Mucosa of descending colon (tissue), 3 donors: ENCODE data around the gene MEGF8. TPM values are rescaled to one million over a fixed set of nuclear protein-coding genes. Genes with fewer than 3 reads are reported as not detected.

Experiments used
- ATAC-seq: fragments of 200-7000 bp; cut with Tn5 transposase; one replicate; pipeline ENCODE4 v1.9.1; 2020; ENCODE audit warnings: mild to moderate bottlenecking, moderate library complexity
- DNase-seq, 3 donors: peaks; one replicate each; pipeline ENCODE4 v3.0.0-alpha.2; 2020
- H3K36me3 ChIP-seq: fragments of 200-600 bp; one replicate; pipeline ENCODE4 v1.8.0; 2021; ENCODE audit warnings: low read depth, mild to moderate bottlenecking
- H3K4me1 ChIP-seq: fragments of 200-600 bp; one replicate; pipeline ENCODE4 v1.8.0; 2021; ENCODE audit warnings: low read depth, mild to moderate bottlenecking
- H3K4me3 ChIP-seq: fragments of 200-600 bp; one replicate; pipeline ENCODE4 v1.8.0; 2021; ENCODE audit warnings: mild to moderate bottlenecking
- H3K9me3 ChIP-seq: fragments of 200-600 bp; one replicate; pipeline ENCODE4 v1.8.0; 2021; ENCODE audit warnings: mild to moderate bottlenecking
- intact Hi-C, 2 donors: fragments of 100-400 bp; cut with DNase I in 1 of 2; cut with micrococcal nuclease in 1 of 2; formaldehyde crosslinking; loops; one replicate each; pipeline versions ENCODE4 v1.11.0 to v1.11.1; 2022; cut with DNase I, micrococcal nuclease
- total RNA-seq, 3 donors: library from RNA; stranded (reverse); fragmentation: NEBNext Ultra II Directional in 2 of 3; extraction: Animal tissue kit (Norgen Biotek cat#: 25700) in 2 of 3; gene quantifications; one replicate each; pipeline versions ENCODE4 v1.2.1 to v1.2.4, GENCODE V29; 2021 to 2023
- TF ChIP-seq, protein P1 (sequence below): fragments of 200-600 bp; IDR thresholded peaks from one replicate; pipeline ENCODE4 v1.8.0; 2022; ENCODE audit warnings: antibody characterized with exemption, mild to moderate bottlenecking
- donor health status: DM: no; HTN: no; CAD: no; lungs with moderate emphysema.
- donor health status: DM: no; HTN: no; CAD: no.
- donor health status: DM: no; HTN: yes; CAD: no.

Gene MEGF8
- total RNA-seq, 3 donors from 2014 or later = 17.6 to 27.0 (median 23.9) TPM

DNA sequence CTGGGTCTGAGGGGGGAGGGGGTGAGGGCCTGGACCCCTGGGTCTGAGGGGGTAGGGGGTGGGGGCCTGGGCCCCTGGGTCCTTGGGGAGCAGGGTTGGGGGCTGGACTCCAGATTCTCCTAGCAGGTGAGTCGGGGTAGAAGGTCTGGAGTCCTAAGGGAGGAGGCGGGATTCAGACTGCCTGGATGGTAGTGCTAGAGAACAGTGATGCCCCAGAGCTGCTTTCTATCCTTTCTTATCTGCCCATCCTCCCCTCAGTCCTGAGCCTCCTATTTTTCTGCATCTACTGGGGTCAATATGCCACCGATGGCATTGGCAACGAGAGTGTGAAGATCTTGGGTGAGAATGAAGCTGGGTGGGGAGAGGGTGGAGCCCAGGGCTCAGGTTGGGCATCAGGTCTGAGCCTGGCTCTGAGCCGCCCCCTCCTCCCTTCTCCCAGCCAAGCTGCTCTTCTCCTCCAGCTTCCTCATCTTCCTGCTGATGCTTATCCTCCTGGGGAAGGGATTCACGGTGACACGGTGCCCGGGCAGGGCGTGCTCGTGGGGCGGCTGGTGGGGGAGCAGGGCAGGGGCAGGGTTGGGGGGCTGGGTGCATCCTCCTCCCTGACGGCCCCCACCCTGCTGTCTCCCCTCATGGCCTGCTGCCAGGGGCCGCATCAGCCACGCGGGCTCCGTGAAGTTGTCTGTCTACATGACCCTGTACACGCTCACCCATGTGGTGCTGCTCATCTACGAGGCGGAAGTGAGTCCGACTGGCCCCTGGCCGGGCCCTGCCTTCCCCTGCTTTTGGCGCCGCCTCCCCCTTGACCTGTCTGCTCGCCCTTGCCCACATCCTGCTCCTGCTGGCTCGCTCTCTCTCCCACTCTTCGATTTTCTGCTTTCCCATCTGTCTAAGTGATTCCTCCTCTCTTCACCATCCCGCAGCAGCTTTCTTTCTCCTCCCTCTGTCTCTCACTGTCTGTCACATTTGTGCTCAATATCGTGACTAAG, 8.9 kb upstream of the MEGF8 start:
- Histone ChIP-seq H3K36me3 (no peaks in the 10 kb centered on the region), H3K9me3 (no peaks in the 10 kb centered on the region), H3K4me1 (peaks cover 10% of the 10 kb centered on the region), H3K4me3 (no peak overlapping the region)
- ATAC-seq = peak; percentile 67
- intact Hi-C loops = no loop called here
- peak in 2 of 3 donors; percentile 56 to 67 for DNase-seq
- TF ChIP-seq, protein P1, sequence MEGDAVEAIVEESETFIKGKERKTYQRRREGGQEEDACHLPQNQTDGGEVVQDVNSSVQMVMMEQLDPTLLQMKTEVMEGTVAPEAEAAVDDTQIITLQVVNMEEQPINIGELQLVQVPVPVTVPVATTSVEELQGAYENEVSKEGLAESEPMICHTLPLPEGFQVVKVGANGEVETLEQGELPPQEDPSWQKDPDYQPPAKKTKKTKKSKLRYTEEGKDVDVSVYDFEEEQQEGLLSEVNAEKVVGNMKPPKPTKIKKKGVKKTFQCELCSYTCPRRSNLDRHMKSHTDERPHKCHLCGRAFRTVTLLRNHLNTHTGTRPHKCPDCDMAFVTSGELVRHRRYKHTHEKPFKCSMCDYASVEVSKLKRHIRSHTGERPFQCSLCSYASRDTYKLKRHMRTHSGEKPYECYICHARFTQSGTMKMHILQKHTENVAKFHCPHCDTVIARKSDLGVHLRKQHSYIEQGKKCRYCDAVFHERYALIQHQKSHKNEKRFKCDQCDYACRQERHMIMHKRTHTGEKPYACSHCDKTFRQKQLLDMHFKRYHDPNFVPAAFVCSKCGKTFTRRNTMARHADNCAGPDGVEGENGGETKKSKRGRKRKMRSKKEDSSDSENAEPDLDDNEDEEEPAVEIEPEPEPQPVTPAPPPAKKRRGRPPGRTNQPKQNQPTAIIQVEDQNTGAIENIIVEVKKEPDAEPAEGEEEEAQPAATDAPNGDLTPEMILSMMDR = no peak

DNA sequence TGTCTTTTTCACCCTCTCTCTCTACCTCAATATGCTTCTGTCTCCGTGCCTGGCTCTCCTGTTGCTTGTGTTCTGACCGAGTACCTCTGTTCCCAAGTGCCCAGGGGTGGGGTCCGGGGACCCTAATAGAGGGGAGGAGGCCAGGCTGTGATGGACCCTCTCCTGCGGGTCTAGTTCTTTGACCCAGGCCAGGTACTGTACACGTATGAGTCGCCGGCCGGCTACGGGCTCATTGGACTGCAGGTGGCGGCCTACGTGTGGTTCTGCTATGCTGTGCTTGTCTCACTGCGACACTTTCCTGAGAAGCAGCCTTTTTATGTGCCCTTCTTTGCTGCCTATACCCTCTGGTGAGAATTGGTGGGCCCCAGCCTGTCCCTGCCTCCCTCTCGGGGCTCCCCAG, 7.9 kb upstream of the MEGF8 start:
- ATAC-seq (no peak), DNase-seq (no peak)
- Histone ChIP-seq H3K4me3 (no peak overlapping the region), H3K4me1 (peaks cover 10% of the 10 kb centered on the region), H3K36me3 (no peaks in the 10 kb centered on the region), H3K9me3 (no peaks in the 10 kb centered on the region)
- TF ChIP-seq, protein P1 = no peak
- intact Hi-C loops = no loop called here

DNA sequence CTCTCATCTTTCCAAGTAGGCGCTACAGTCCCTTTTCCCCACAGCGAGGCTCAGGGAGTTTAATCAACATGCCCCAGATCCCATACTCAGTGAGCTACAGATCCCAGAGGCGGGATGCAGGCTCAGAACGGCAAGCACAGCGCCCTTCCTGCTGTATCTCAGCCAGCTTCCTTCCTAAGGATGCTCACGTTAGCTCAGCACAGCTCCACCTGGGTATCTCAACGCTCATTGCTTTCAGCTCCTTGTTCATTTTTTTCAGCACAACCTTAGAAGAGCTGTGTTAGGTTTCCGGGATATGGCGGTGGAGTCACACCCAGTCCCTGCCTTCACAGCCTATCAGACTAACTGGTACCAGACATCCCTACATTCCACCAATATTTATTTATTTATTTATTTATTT, 3.1 kb upstream of the MEGF8 start:
- Histone ChIP-seq H3K4me1 (peaks cover 21% of the 10 kb centered on the region), H3K4me3 (no peak overlapping the region), H3K9me3 (no peaks in the 10 kb centered on the region), H3K36me3 (no peaks in the 10 kb centered on the region)
- TF ChIP-seq, protein P1 = no peak
- DNase-seq (no peak), ATAC-seq (no peak)
- intact Hi-C loops = no loop called here

DNA sequence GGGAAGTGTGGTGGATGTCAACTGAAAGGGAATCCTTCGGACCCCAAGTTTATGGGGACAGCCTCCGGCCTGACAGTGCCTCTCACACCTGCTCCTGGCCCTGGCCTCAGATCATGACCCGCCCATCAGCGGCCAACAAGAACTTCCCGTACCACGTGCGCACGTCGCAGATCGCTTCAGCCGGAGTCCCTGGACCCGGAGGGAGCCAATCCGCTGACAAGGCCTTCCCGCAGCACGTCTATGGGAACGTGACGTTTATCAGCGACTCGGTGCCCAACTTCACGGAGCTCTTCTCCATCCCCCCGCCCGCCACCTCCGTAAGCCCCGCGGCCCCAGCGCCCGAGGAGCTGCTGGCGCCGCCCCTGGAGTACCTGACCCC, 2.0 kb upstream of the MEGF8 start:
- H3K9me3 ChIP-seq = no peaks in the 10 kb centered on the region
- H3K4me1 ChIP-seq = peaks cover 22% of the 10 kb centered on the region
- TF ChIP-seq, protein P1 = no peak
- ATAC-seq (no peak), DNase-seq (peak in 1 of 3 donors; percentile 23)
- H3K36me3 ChIP-seq = no peaks in the 10 kb centered on the region
- intact Hi-C loops = no loop called here
- H3K4me3 ChIP-seq = no peak overlapping the region

DNA sequence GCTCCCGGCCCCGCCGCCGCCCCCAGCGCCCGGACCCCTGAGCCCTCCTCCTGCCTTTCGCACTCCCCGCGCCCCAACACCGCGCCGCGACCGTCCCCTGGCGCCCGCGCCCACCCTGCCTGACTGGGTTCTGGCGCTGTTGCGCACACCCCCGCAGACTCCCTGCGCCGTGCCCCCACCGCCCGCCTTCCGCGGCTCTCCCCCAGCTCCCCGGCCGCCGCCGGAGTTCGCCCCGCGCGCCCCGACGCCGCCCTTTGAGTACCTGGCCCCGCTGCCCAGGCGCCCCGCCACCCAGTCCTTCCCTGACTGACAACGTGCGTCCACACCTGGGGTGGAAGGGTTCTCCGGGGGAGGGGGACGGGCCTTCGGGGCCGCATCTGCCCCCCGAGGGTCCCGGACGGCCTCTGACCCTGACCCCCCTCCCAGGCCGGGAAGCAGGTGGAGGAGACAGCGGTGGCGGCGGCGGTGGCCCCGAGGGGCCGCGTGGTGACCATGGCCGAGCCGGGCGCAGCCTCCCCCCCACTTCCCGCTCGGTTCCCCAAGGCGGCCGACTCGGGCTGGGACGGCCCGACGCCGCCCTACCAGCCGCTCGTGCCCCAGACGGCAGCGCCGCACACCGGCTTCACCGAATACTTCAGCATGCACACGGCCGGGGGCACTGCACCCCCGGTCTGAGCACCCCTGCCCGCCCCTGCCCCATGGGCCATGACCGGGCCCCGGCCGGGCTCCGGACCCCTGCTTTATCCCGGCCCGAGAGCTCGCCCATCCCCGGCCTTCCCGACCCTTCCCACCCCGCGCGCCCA, 1.4 kb upstream of the MEGF8 start:
- TF ChIP-seq, protein P1 = no peak
- Histone ChIP-seq H3K4me3 (no peak overlapping the region), H3K9me3 (no peaks in the 10 kb centered on the region), H3K36me3 (no peaks in the 10 kb centered on the region), H3K4me1 (peaks cover 22% of the 10 kb centered on the region)
- DNase-seq (peak in 2 of 3 donors; percentile 19 to 48), ATAC-seq (no peak)
- intact Hi-C loops = no loop called here
